PC-9 (cell line): ENCODE data around the gene SETDB2. TPM values are rescaled to one million over a fixed set of nuclear protein-coding genes. Genes with fewer than 3 reads are reported as not detected.

Experiments used
- BruUV-seq: library from RNA; stranded (reverse); fragments of 400-500 nt; replicated peaks from 2 replicates; lab custom pipeline; 2021; lab: Mats Ljungman, UMichigan
- CTCF ChIA-PET: fragments of 300-600 bp; sonication (Branson Sonifier 250); formaldehyde crosslinking; loops from one replicate; lab custom pipeline; 2022; ENCODE audit warnings: antibody characterized with exemption; lab: Charles Lee
- POLR2A ChIA-PET: fragments of 300-600 bp; sonication (Branson Sonifier 250); formaldehyde crosslinking; loops from one replicate; lab custom pipeline; 2022; ENCODE audit warnings: antibody characterized with exemption; ENCODE audit not compliant: unreplicated experiment; lab: Charles Lee
- DNase-seq, 2 experiments: peaks; one replicate each; pipeline versions ENCODE4 v3.0.0 to v3.0.0-alpha.2; 2015 to 2022; ENCODE audit warnings: mixed read lengths in 1 of 2
- H2AFZ ChIP-seq: fragments of 200-600 bp; sonication (generic); 2 replicates; pipeline ENCODE4 v1.8.1; 2017; ENCODE audit warnings: antibody characterized with exemption
- H3F3A ChIP-seq: fragments of 200-600 bp; sonication (generic); 2 replicates; pipeline ENCODE4 v1.8.1; 2017; ENCODE audit warnings: antibody characterized with exemption, mild to moderate bottlenecking, low read depth; ENCODE audit not compliant: insufficient read depth
- H3K27ac ChIP-seq: fragments of 200-600 bp; sonication (generic); 2 replicates; pipeline ENCODE4 v1.6.1; 2016; ENCODE audit warnings: mixed run types
- H3K27me3 ChIP-seq: fragments of 200-600 bp; sonication (generic); 2 replicates; pipeline ENCODE4 v1.6.1; 2016; ENCODE audit warnings: low read depth, mixed run types; ENCODE audit not compliant: insufficient read depth
- H3K36me3 ChIP-seq: fragments of 200-600 bp; sonication (generic); 2 replicates; pipeline ENCODE4 v1.6.1; 2016; ENCODE audit warnings: low read depth, mixed run types
- H3K4me1 ChIP-seq: fragments of 200-600 bp; sonication (generic); replicated peaks from 2 replicates; pipeline ENCODE4 v1.6.1; 2016; ENCODE audit warnings: mixed run types; ENCODE audit not compliant: insufficient read depth
- H3K4me2 ChIP-seq: fragments of 200-600 bp; sonication (generic); 2 replicates; pipeline ENCODE4 v1.6.1; 2017; ENCODE audit warnings: mixed run types
- H3K4me3 ChIP-seq: fragments of 200-600 bp; sonication (generic); 2 replicates; pipeline ENCODE4 v1.6.1; 2016; ENCODE audit warnings: mixed run types
- H3K79me2 ChIP-seq: fragments of 200-600 bp; sonication (generic); 2 replicates; pipeline ENCODE4 v1.6.1; 2017; ENCODE audit warnings: low read depth, mixed run types
- H3K9me2 ChIP-seq: fragments of 200-600 bp; sonication (generic); 2 replicates; pipeline ENCODE4 v1.8.1; 2017; ENCODE audit warnings: mild to moderate bottlenecking; ENCODE audit not compliant: insufficient read depth
- H3K9me3 ChIP-seq: fragments of 200-600 bp; sonication (generic); 2 replicates; pipeline ENCODE4 v1.8.1; 2016; ENCODE audit warnings: low read depth; ENCODE audit not compliant: insufficient read depth
- H4K20me1 ChIP-seq: fragments of 200-600 bp; sonication (generic); 2 replicates; pipeline ENCODE4 v1.8.1; 2017; ENCODE audit not compliant: insufficient read depth
- CTCF ChIP-seq: fragments of 200-600 bp; sonication (generic); conservative IDR thresholded peaks from 2 replicates; pipeline ENCODE4 v1.6.1; 2017; ENCODE audit warnings: mixed run types, antibody characterized with exemption, mild to moderate bottlenecking, moderate library complexity
- EZH2 ChIP-seq: fragments of 200-600 bp; sonication (generic); IDR thresholded peaks from 2 replicates; pipeline ENCODE4 v1.8.0; 2017; ENCODE audit warnings: antibody characterized with exemption, low read depth
- intact Hi-C: fragments of 100-400 bp; cut with micrococcal nuclease; formaldehyde crosslinking; loops from one replicate; pipeline ENCODE4 v1.10.0; 2022; ENCODE audit not compliant: unreplicated experiment
- total RNA-seq: library from RNA; stranded (reverse); gene quantifications from 2 replicates; pipeline ENCODE4 v1.2.3, GENCODE V29; 2021

The SETDB2 gene
- total RNA-seq, 1 experiment from 2014 or later, result 6.9 TPM

- H3K9me2 ChIP-seq, result no peaks in the 10 kb centered on the region
- ChIA-PET CTCF (no interaction called here), POLR2A (no interaction called here)
- TF ChIP-seq CTCF, result no peak
- TF ChIP-seq EZH2, result no peak
- H3K79me2 ChIP-seq, result no peaks in the 10 kb centered on the region
- no peak for DNase-seq
- no peak overlapping the region for H2AFZ ChIP-seq
- no peak overlapping the region for H3K4me3 ChIP-seq
- no peak overlapping the region for H3K27ac ChIP-seq
- H3F3A ChIP-seq, result no peaks in the 10 kb centered on the region
- H4K20me1 ChIP-seq, result 0 out of 2 replicates have a peak, but pooled peaks cover 3% of the 10 kb centered on the region
- H3K36me3 ChIP-seq, result no peaks in the 10 kb centered on the region
- no peaks in the 10 kb centered on the region for H3K9me3 ChIP-seq
- intact Hi-C loops, result no loop called here
- H3K4me2 ChIP-seq, result no peak overlapping the region
- no TSS peak for BruUV-seq
- no peaks in the 10 kb centered on the region for H3K27me3 ChIP-seq
- H3K4me1 ChIP-seq, result no peaks in the 10 kb centered on the region
Measured at GRCh38 chr13:49481788-49482187, 37.7 kb downstream of the SETDB2 start.

- H3K4me1 ChIP-seq, result peaks cover 2% of the 10 kb centered on the region
- H3K9me3 ChIP-seq, result no peaks in the 10 kb centered on the region
- no peak overlapping the region for H3K4me3 ChIP-seq
- no peak for DNase-seq
- no peaks in the 10 kb centered on the region for H3K79me2 ChIP-seq
- no peak overlapping the region for H3K4me2 ChIP-seq
- CTCF ChIA-PET, result interaction anchor here (0.6 kb wide), 1 partner anchor 23 kb away, joined by 3 read pairs; no protein-coding TSS in a partner anchor
- TF ChIP-seq CTCF (no peak), EZH2 (no peak)
- BruUV-seq, result no TSS peak
- no peaks in the 10 kb centered on the region for H4K20me1 ChIP-seq
- H3K27ac ChIP-seq, result no peak overlapping the region
- no peaks in the 10 kb centered on the region for H3K9me2 ChIP-seq
- H3F3A ChIP-seq, result no peaks in the 10 kb centered on the region
- POLR2A ChIA-PET, result interaction anchor here (0.7 kb wide), 1 partner anchor 106 kb away, joined by 3 read pairs; no protein-coding TSS in a partner anchor
- intact Hi-C loops, result no loop called here
- no peaks in the 10 kb centered on the region for H3K36me3 ChIP-seq
- no peak overlapping the region for H2AFZ ChIP-seq
- H3K27me3 ChIP-seq, result no peaks in the 10 kb centered on the region
Measured at GRCh38 chr13:49488563-49488962, 44.5 kb downstream of the SETDB2 start.

- Histone ChIP-seq H3K79me2 (no peaks in the 10 kb centered on the region), H3K4me3 (peak overlapping the region; percentile 64), H3K4me1 (peaks cover 15% of the 10 kb centered on the region), H4K20me1 (no peaks in the 10 kb centered on the region), H2AFZ (peak overlapping the region; percentile 90), H3K27ac (no peak overlapping the region), H3K9me2 (no peaks in the 10 kb centered on the region), H3F3A (peaks cover 35% of the 10 kb centered on the region), H3K27me3 (no peaks in the 10 kb centered on the region), H3K36me3 (no peaks in the 10 kb centered on the region), H3K9me3 (no peaks in the 10 kb centered on the region), H3K4me2 (peak overlapping the region; percentile 88)
- POLR2A ChIA-PET, result interaction anchor here (0.7 kb wide), 1 partner anchor 49 kb away, joined by 3 read pairs; no protein-coding TSS in a partner anchor
- TF ChIP-seq EZH2 (no peak), CTCF (0 out of 2 replicates have a peak, but pooled peaks have one; percentile 18)
- intact Hi-C loops, result loop anchor here (1.0 to 10.0 kb wide), 3 partner anchors 50 to 190 kb away; partner anchors contain the start of genes CAB39L, RCBTB1 and SETDB2
- DNase-seq, result no peak
- CTCF ChIA-PET, result no interaction called here
- BruUV-seq, result no TSS peak
Measured at GRCh38 chr13:49494645-49495044, 50.6 kb downstream of the SETDB2 start.
